HL-60 (cell line): ENCODE data around the gene SMAD2.

Experiments used
- DNase-seq, 2 experiments: peaks; one replicate each; pipeline ENCODE4 v3.0.0-alpha.2; 2010 to 2020; ENCODE audit warnings: low read depth in 1 of 2, low spot score in 1 of 2
- H3K27ac ChIP-seq: fragments of 250-450 bp; sonication (Bioruptor Pico); replicated peaks from 2 replicates; pipeline ENCODE4 v1.5.1; 2020; ENCODE audit warnings: mild to moderate bottlenecking, moderate library complexity
- H3K27me3 ChIP-seq: fragments of 250-450 bp; sonication (Bioruptor Pico); 2 replicates; pipeline ENCODE4 v1.5.1; 2021; ENCODE audit warnings: mild to moderate bottlenecking, moderate library complexity; ENCODE audit not compliant: insufficient read depth, poor library complexity, severe bottlenecking
- H3K4me3 ChIP-seq: replicated peaks from 2 replicates; pipeline ENCODE4 v1.5.1; 2011; ENCODE audit warnings: mild to moderate bottlenecking, control low read depth, low read length; ENCODE audit not compliant: insufficient read depth
- CTCF ChIP-seq: IDR thresholded peaks from one replicate; pipeline ENCODE4 v1.5.1; 2011; ENCODE audit warnings: low read length, control low read depth, inconsistent platforms; ENCODE audit not compliant: insufficient read depth
- GABPA ChIP-seq: IDR thresholded peaks from 2 replicates; pipeline ENCODE4 v1.6.1; 2012; ENCODE audit warnings: low read depth
- POLR2AphosphoS5 ChIP-seq: IDR thresholded peaks from 2 replicates; pipeline ENCODE4 v1.6.1; 2012; ENCODE audit warnings: low read depth
- REST ChIP-seq: IDR thresholded peaks from 2 replicates; pipeline ENCODE4 v1.6.1; 2012; ENCODE audit warnings: low read depth; ENCODE audit not compliant: insufficient replicate concordance
- SPI1 ChIP-seq: IDR thresholded peaks from 2 replicates; pipeline ENCODE4 v1.6.1; 2012; ENCODE audit warnings: low read depth, mild to moderate bottlenecking, borderline replicate concordance

Gene SMAD2

GRCh38 chr18:47888156-47888555 lies 42.3 kb downstream of the SMAD2 start:
- Histone ChIP-seq H3K4me3 (no peak overlapping the region), H3K27me3 (no peaks in the 10 kb centered on the region), H3K27ac (no peak overlapping the region)
- DNase-seq: no peak
- TF ChIP-seq SPI1 (no peak), CTCF (no peak), POLR2AphosphoS5 (no peak), GABPA (no peak), REST (no peak)

GRCh38 chr18:47887227-47887626 lies 43.2 kb downstream of the SMAD2 start:
- H3K27ac ChIP-seq: no peak overlapping the region
- TF ChIP-seq SPI1 (no peak), GABPA (no peak), POLR2AphosphoS5 (no peak), CTCF (no peak)
- H3K27me3 ChIP-seq: no peaks in the 10 kb centered on the region
- no peak for DNase-seq
- no peak overlapping the region for H3K4me3 ChIP-seq

- Histone ChIP-seq H3K4me3 (no peak overlapping the region), H3K27ac (no peak overlapping the region), H3K27me3 (no peaks in the 10 kb centered on the region)
- DNase-seq: no peak
- TF ChIP-seq CTCF (no peak), SPI1 (no peak), POLR2AphosphoS5 (no peak), REST (no peak)
These were observed 46.6 kb downstream of the SMAD2 start for GRCh38 chr18:47883771-47884413.

- H3K27me3 ChIP-seq: no peaks in the 10 kb centered on the region
- no peak for DNase-seq
- TF ChIP-seq GABPA (no peak), CTCF (no peak), POLR2AphosphoS5 (no peak)
- no peak overlapping the region for H3K4me3 ChIP-seq
- no peak overlapping the region for H3K27ac ChIP-seq
These were observed 47.8 kb downstream of the SMAD2 start for GRCh38 chr18:47882641-47883040.
